Neural cell (in vitro differentiated cells): Measurements from ENCODE around the gene STX16. TPM values are rescaled to one million over a fixed set of nuclear protein-coding genes. Genes with fewer than 3 reads are reported as not detected.

ENCODE experiments used
- H2AFZ ChIP-seq: fragments of 200-600, 300-800 bp; sonication (generic), shearing (Covaris generic); 2 replicates; pipeline ENCODE4 v1.6.0; 2014; ENCODE audit warnings: low read depth, mild to moderate bottlenecking, antibody characterized with exemption, low read length, moderate library complexity
- H3F3A ChIP-seq: fragments of 200-600 bp; shearing (Covaris generic); 2 replicates; pipeline ENCODE4 v1.6.1; 2016; ENCODE audit warnings: mild to moderate bottlenecking, moderate library complexity, mixed read lengths, antibody characterized with exemption, low read length; ENCODE audit not compliant: insufficient read depth, poor library complexity, severe bottlenecking
- H3K27ac ChIP-seq: fragments of 200-600, 300-800 bp; sonication (generic), shearing (Covaris generic); 2 replicates; pipeline ENCODE4 v1.5.1; 2014; ENCODE audit warnings: mild to moderate bottlenecking, low read length, moderate library complexity
- H3K27me3 ChIP-seq: fragments of 300-800, 200-600 bp; sonication (generic), shearing (Covaris generic); 2 replicates; pipeline ENCODE4 v1.6.0; 2014; ENCODE audit warnings: mild to moderate bottlenecking, low read depth, low read length, moderate library complexity; ENCODE audit not compliant: insufficient read depth
- H3K36me3 ChIP-seq: fragments of 300-800, 200-600 bp; sonication (generic), shearing (Covaris generic); 2 replicates; pipeline ENCODE4 v1.5.1; 2014; ENCODE audit warnings: mild to moderate bottlenecking, antibody characterized with exemption, low read length, moderate library complexity; ENCODE audit not compliant: insufficient read depth
- H3K4me2 ChIP-seq: fragments of 300-800, 200-600 bp; sonication (generic), shearing (Covaris generic); 2 replicates; pipeline ENCODE4 v1.6.0; 2014; ENCODE audit warnings: mild to moderate bottlenecking, low read length
- H3K4me3 ChIP-seq: fragments of 300-800, 200-600 bp; sonication (generic), shearing (Covaris generic); 2 replicates; pipeline ENCODE4 v1.5.1; 2014; ENCODE audit warnings: mild to moderate bottlenecking, low read length, moderate library complexity
- H3K79me2 ChIP-seq: fragments of 200-600 bp; shearing (Covaris generic); replicated peaks from 2 replicates; pipeline ENCODE4 v1.6.0; 2014; ENCODE audit warnings: mild to moderate bottlenecking, low read length, moderate library complexity; ENCODE audit not compliant: insufficient read depth
- H3K9ac ChIP-seq: fragments of 300-800, 200-600 bp; sonication (generic), shearing (Covaris generic); 2 replicates; pipeline ENCODE4 v1.6.1; 2016; ENCODE audit warnings: mild to moderate bottlenecking, low read length, mixed read lengths
- H3K9me2 ChIP-seq: fragments of 200-600 bp; shearing (Covaris generic); 2 replicates; pipeline ENCODE4 v1.6.1; 2016; ENCODE audit warnings: mild to moderate bottlenecking, low read length, mixed read lengths; ENCODE audit not compliant: insufficient read depth
- H3K9me3 ChIP-seq: fragments of 200-600, 300-800 bp; sonication (generic), shearing (Covaris generic); 2 replicates; pipeline ENCODE4 v1.6.1; 2016; ENCODE audit warnings: mild to moderate bottlenecking, mixed run types, low read length, moderate library complexity, mixed read lengths
- H4K20me1 ChIP-seq: fragments of 200-600 bp; shearing (Covaris generic); 2 replicates; pipeline ENCODE4 v1.6.1; 2016; ENCODE audit warnings: mild to moderate bottlenecking, mixed run types; ENCODE audit not compliant: insufficient read depth
- CTCF ChIP-seq: fragments of 450-650 bp; IDR thresholded peaks from 2 replicates; pipeline ENCODE4 v1.5.1; 2014; ENCODE audit warnings: antibody characterized with exemption, mild to moderate bottlenecking, moderate library complexity; ENCODE audit not compliant: poor library complexity, severe bottlenecking
- EP300 ChIP-seq: fragments of 450-650 bp; conservative IDR thresholded peaks from 2 replicates; pipeline ENCODE4 v1.6.1; 2014; ENCODE audit warnings: antibody characterized with exemption, mild to moderate bottlenecking, moderate library complexity; ENCODE audit not compliant: poor library complexity, severe bottlenecking
- EZH2 ChIP-seq: fragments of 200-600, 300-800 bp; shearing (Covaris generic), sonication (generic); IDR thresholded peaks from 2 replicates; pipeline ENCODE4 v1.6.1; 2014; ENCODE audit warnings: antibody characterized with exemption, low read length, borderline replicate concordance, mild to moderate bottlenecking; ENCODE audit not compliant: insufficient read depth, poor library complexity, severe bottlenecking
- MXI1 ChIP-seq: fragments of 450-650 bp; conservative IDR thresholded peaks from 2 replicates; pipeline ENCODE4 v1.6.1; 2014; ENCODE audit warnings: antibody characterized with exemption, mild to moderate bottlenecking; ENCODE audit not compliant: poor library complexity, severe bottlenecking
- POLR2AphosphoS5 ChIP-seq: IDR thresholded peaks from 2 replicates; pipeline ENCODE4 v1.6.1; 2012
- RAD21 ChIP-seq: fragments of 450-650 bp; conservative IDR thresholded peaks from 2 replicates; pipeline ENCODE4 v1.6.1; 2014; ENCODE audit warnings: antibody characterized with exemption, mild to moderate bottlenecking, moderate library complexity
- REST ChIP-seq: IDR thresholded peaks from 2 replicates; pipeline ENCODE4 v1.6.1; 2012; ENCODE audit warnings: borderline replicate concordance
- SMC3 ChIP-seq: fragments of 450-650 bp; conservative IDR thresholded peaks from 2 replicates; pipeline ENCODE4 v1.6.1; 2014; ENCODE audit warnings: antibody characterized with exemption, mild to moderate bottlenecking, moderate library complexity; ENCODE audit not compliant: poor library complexity
- TAF1 ChIP-seq: IDR thresholded peaks from 2 replicates; pipeline ENCODE4 v1.6.1; 2012; ENCODE audit warnings: low read depth
- polyA plus RNA-seq: library from polyadenylated mRNA; depleted of rRNA; stranded (reverse); fragments of >200 nt; gene quantifications from 2 replicates; pipeline ENCODE4 v1.2.3, GENCODE V29; 2014

The STX16 gene
- polyA plus RNA-seq, 1 donor from 2014 or later, result 120 TPM

- peak overlapping the region; percentile 77 for H3K4me3 ChIP-seq
- H3K27me3 ChIP-seq, result no peaks in the 10 kb centered on the region
- TF ChIP-seq EP300, result no peak
- TF ChIP-seq MXI1, result no peak
- no peak for TF ChIP-seq EZH2
- no peak for TF ChIP-seq CTCF
- TF ChIP-seq TAF1, result no peak
- no peak for TF ChIP-seq REST
- no peak for TF ChIP-seq RAD21
- TF ChIP-seq POLR2AphosphoS5, result no peak
- TF ChIP-seq SMC3, result no peak
- no peaks in the 10 kb centered on the region for H3K9me2 ChIP-seq
- H3K4me2 ChIP-seq, result peak overlapping the region; percentile 44
- no peaks in the 10 kb centered on the region for H3F3A ChIP-seq
- no peak overlapping the region for H2AFZ ChIP-seq
- no peak overlapping the region for H3K27ac ChIP-seq
- H3K9ac ChIP-seq, result no peak overlapping the region
- H3K9me3 ChIP-seq, result no peaks in the 10 kb centered on the region
- no peaks in the 10 kb centered on the region for H3K36me3 ChIP-seq
- peaks cover 42% of the 10 kb centered on the region for H4K20me1 ChIP-seq
- H3K79me2 ChIP-seq, result peaks cover 78% of the 10 kb centered on the region
These were observed 6.9 kb downstream of the STX16 start for GRCh38 chr20:58657986-58658385.

- H3F3A ChIP-seq, result no peaks in the 10 kb centered on the region
- peak overlapping the region; percentile 77 for H3K4me3 ChIP-seq
- no peak overlapping the region for H3K9ac ChIP-seq
- no peak overlapping the region for H2AFZ ChIP-seq
- H3K4me2 ChIP-seq, result peak overlapping the region; percentile 40
- no peaks in the 10 kb centered on the region for H3K36me3 ChIP-seq
- H4K20me1 ChIP-seq, result peaks cover 36% of the 10 kb centered on the region
- no peaks in the 10 kb centered on the region for H3K9me2 ChIP-seq
- H3K9me3 ChIP-seq, result no peaks in the 10 kb centered on the region
- no peaks in the 10 kb centered on the region for H3K27me3 ChIP-seq
- TF ChIP-seq REST, result no peak
- H3K27ac ChIP-seq, result no peak overlapping the region
- H3K79me2 ChIP-seq, result peaks cover 73% of the 10 kb centered on the region
These were observed 7.7 kb downstream of the STX16 start for GRCh38 chr20:58658760-58659159.
